ENCODE measurements around the gene MARCHF5. TPM values are rescaled to one million over a fixed set of nuclear protein-coding genes. Genes with fewer than 3 reads are reported as not detected.

Gene MARCHF5
- polyA plus RNA-seq, 2 of the 4 experiments (the other 2 are of a cell fraction): 24.7 to 37.3 TPM

GRCh38 chr10:92305133-92306072 lies 14.4 kb downstream of the MARCHF5 start (continued):
- no peak for TF ChIP-seq HEYL (CRISPR knock-in tag; IDR thresholded peaks at IDR 0.05)
- no peak for TF ChIP-seq RNF2 (IDR thresholded peaks at IDR 0.05; ENCODE audit: borderline replicate concordance, low read depth)

- no peak for DNase-seq (ENCODE audit: low read depth in 1 of 2, low spot score in 1 of 2)
- ATAC-seq: no peak
- WGBS (ENCODE audit: missing lambda C conversion rate): 87% methylated on average over 1 of the region's 1 CpG
- Histone ChIP-seq H3K27ac (no peak overlapping the region), H3K4me2 (no peak overlapping the region), H3K4me3 (no peak overlapping the region), H3K9me3 (no peaks in the 10 kb centered on the region), H3K4me1 (no peaks in the 10 kb centered on the region)
- ChIA-PET CTCF (interaction anchor here (1.8 kb wide), 1 partner anchor 17 kb away, joined by 6 read pairs; no protein-coding TSS in a partner anchor), POLR2A (no interaction called here)
- no peak for FAIRE-seq
- peak; percentile 93 for TF ChIP-seq MAFK (IDR thresholded peaks at IDR 0.05; ENCODE audit: partially characterized antibody)
- TF ChIP-seq CBX8 (IDR thresholded peaks at IDR 0.05): no peak
- TF ChIP-seq RARB (CRISPR knock-in tag; IDR thresholded peaks at IDR 0.05): no peak
- TF ChIP-seq MAX (IDR thresholded peaks at IDR 0.05): no peak
- TF ChIP-seq MAZ (IDR thresholded peaks at IDR 0.05; ENCODE audit: borderline replicate concordance, low read depth, low read length): no peak
Measured at GRCh38 chr10:92309272-92309671, 18.3 kb downstream of the MARCHF5 start.

GRCh38 chr10:92313750-92314149 lies 22.8 kb downstream of the MARCHF5 start:
- no peaks in the 10 kb centered on the region for H3K9me3 ChIP-seq
- 86% methylated on average over 3 of the region's 3 CpGs for WGBS (ENCODE audit: missing lambda C conversion rate)
- DNase-seq (ENCODE audit: low read depth in 1 of 2, low spot score in 1 of 2): no peak
- no peak for TF ChIP-seq BCL3 (IDR thresholded peaks at IDR 0.05)
- no peak for TF ChIP-seq ZNF302 (CRISPR knock-in tag; IDR thresholded peaks at IDR 0.05)
- ChIA-PET CTCF (interaction anchor here (0.6 to 3.1 kb wide), 3 partner anchors 22 to 104 kb away, joined by 3 to 9 read pairs (median 3); partner anchors contain the start of genes CPEB3 and MARCHF5), POLR2A (no interaction called here)
- no peaks in the 10 kb centered on the region for H3K4me1 ChIP-seq
- H3K27ac ChIP-seq: no peak overlapping the region
- no peak for ATAC-seq
- no peak for FAIRE-seq
- no peak overlapping the region for H3K4me3 ChIP-seq
- H3K4me2 ChIP-seq: no peak overlapping the region

GRCh38 chr10:92316610-92317009 lies 25.6 kb downstream of the MARCHF5 start:
- CTCF ChIA-PET: no interaction called here
- H3K9me3 ChIP-seq: no peaks in the 10 kb centered on the region
- no peak overlapping the region for H3K4me2 ChIP-seq
- ATAC-seq (no peak), FAIRE-seq (no peak), DNase-seq (ENCODE audit: low read depth in 1 of 2, low spot score in 1 of 2) (no peak)
- H3K27ac ChIP-seq: no peak overlapping the region
- no peaks in the 10 kb centered on the region for H3K4me1 ChIP-seq
- H3K4me3 ChIP-seq: no peak overlapping the region
- POLR2A ChIA-PET: no interaction called here
- 93% methylated on average over 2 of the region's 2 CpGs for WGBS (ENCODE audit: missing lambda C conversion rate)
- TF ChIP-seq RCOR1 (IDR thresholded peaks at IDR 0.05; ENCODE audit: low read depth, low read length) (no peak), HOXB5 (CRISPR knock-in tag; IDR thresholded peaks at IDR 0.05) (no peak), EHMT2 (IDR thresholded peaks at IDR 0.05; ENCODE audit: low read depth) (no peak), NR3C1 (IDR thresholded peaks at IDR 0.05) (no peak), HDAC2 (IDR thresholded peaks at IDR 0.05) (no peak), TP53 (CRISPR knock-in tag; IDR thresholded peaks at IDR 0.05) (no peak), NFE2L2 (conservative IDR thresholded peaks at IDR 0.05; ENCODE audit: low read length) (no peak), REST (IDR thresholded peaks at IDR 0.05) (no peak), ATOH8 (CRISPR knock-in tag; IDR thresholded peaks at IDR 0.05; ENCODE audit: low read depth) (no peak), HOXB13 (CRISPR knock-in tag; IDR thresholded peaks at IDR 0.05; ENCODE audit: low read depth) (no peak), BCL3 (IDR thresholded peaks at IDR 0.05) (no peak), HMGXB4 (CRISPR knock-in tag; IDR thresholded peaks at IDR 0.05; ENCODE audit: borderline replicate concordance) (no peak), EHF (CRISPR knock-in tag; IDR thresholded peaks at IDR 0.05) (no peak), FOXS1 (CRISPR knock-in tag; IDR thresholded peaks at IDR 0.05) (no peak)
